VCaP (cell line): Measurements from ENCODE around the gene SLC22A2.

Experiments used
- H3K27ac ChIP-seq: fragments of 450-650 bp; 2 replicates; pipeline ENCODE4 v1.5.1; 2017
- CTCF ChIP-seq: fragments of 450-650 bp; conservative IDR thresholded peaks from 2 replicates; pipeline ENCODE4 v1.5.1; 2017; ENCODE audit warnings: mild to moderate bottlenecking, moderate library complexity

SLC22A2 gene

GRCh38 chr6:160203076-160203475, 55.5 kb downstream of the SLC22A2 start:
- H3K27ac ChIP-seq, result no peak overlapping the region
- no peak for TF ChIP-seq CTCF

- H3K27ac ChIP-seq, result no peak overlapping the region
- TF ChIP-seq CTCF, result no peak
These were observed 56.2 kb downstream of the SLC22A2 start for GRCh38 chr6:160202411-160202810.

- TF ChIP-seq CTCF, result no peak
- H3K27ac ChIP-seq, result peak overlapping the region; percentile 90
These were observed 57.6 kb downstream of the SLC22A2 start for GRCh38 chr6:160201061-160201460.

- no peak for TF ChIP-seq CTCF
- peak overlapping the region; percentile 90 for H3K27ac ChIP-seq
These were observed 59.9 kb downstream of the SLC22A2 start for GRCh38 chr6:160198606-160199211.

GRCh38 chr6:160197662-160198061, 61.0 kb downstream of the SLC22A2 start:
- no peak for TF ChIP-seq CTCF
- peak overlapping the region; percentile 90 for H3K27ac ChIP-seq

GRCh38 chr6:160194808-160195207, 63.8 kb downstream of the SLC22A2 start:
- H3K27ac ChIP-seq, result no peak overlapping the region
- TF ChIP-seq CTCF, result no peak

GRCh38 chr6:160192840-160193239, 65.8 kb downstream of the SLC22A2 start:
- H3K27ac ChIP-seq, result no peak overlapping the region
- TF ChIP-seq CTCF, result no peak
